IMR-90 (cell line): ENCODE data around the gene ACAN. TPM values are rescaled to one million over a fixed set of nuclear protein-coding genes. Genes with fewer than 3 reads are reported as not detected.

Experiments used
- ATAC-seq: fragments of 200-7000 bp; cut with Tn5 transposase; 2 replicates; pipeline ENCODE4 v1.9.1; 2020; ENCODE audit warnings: low read depth, mild to moderate bottlenecking, moderate library complexity
- BruUV-seq: library from RNA; stranded (reverse); fragments of 400-500 nt; replicated peaks from 2 replicates; lab custom pipeline; 2021; lab: Mats Ljungman, UMichigan
- CTCF ChIA-PET: fragments of 300-600 bp; formaldehyde crosslinking; extraction: SDS; loops from one replicate; lab custom pipeline; 2021; ENCODE audit warnings: antibody characterized with exemption; lab: Yijun Ruan, JAX
- POLR2A ChIA-PET: fragments of 300-600 bp; sonication (Branson Sonifier 250); formaldehyde crosslinking; loops from one replicate; lab custom pipeline; 2022; ENCODE audit warnings: antibody characterized with exemption; ENCODE audit not compliant: unreplicated experiment; lab: Charles Lee
- DNase-seq: peaks from one replicate; pipeline ENCODE4 v3.0.0; 2013
- H2AFZ ChIP-seq: replicated peaks from 2 replicates; pipeline ENCODE3; 2013; ENCODE audit warnings: low read length, mild to moderate bottlenecking; ENCODE audit not compliant: poor library complexity
- H2AK5ac ChIP-seq: 2 replicates; pipeline ENCODE4 v1.6.1; 2013; ENCODE audit warnings: low read depth, low read length, inconsistent platforms
- H2AK9ac ChIP-seq: replicated peaks from 2 replicates; pipeline ENCODE3; 2013; ENCODE audit warnings: mild to moderate bottlenecking, low read depth, low read length, moderate library complexity; ENCODE audit not compliant: poor library complexity
- H2BK120ac ChIP-seq: 2 replicates; pipeline ENCODE4 v1.6.1; 2013; ENCODE audit warnings: low read depth, low read length, inconsistent platforms
- H2BK15ac ChIP-seq: 3 replicates; pipeline ENCODE4 v1.6.1; 2013; ENCODE audit warnings: low read depth, low read length, inconsistent platforms
- H2BK20ac ChIP-seq: 2 replicates; pipeline ENCODE4 v1.6.1; 2013; ENCODE audit warnings: low read depth, mild to moderate bottlenecking, inconsistent platforms, low read length, moderate library complexity
- H2BK5ac ChIP-seq: 2 replicates; pipeline ENCODE4 v1.6.1; 2013; ENCODE audit warnings: mild to moderate bottlenecking, low read depth, low read length, inconsistent platforms; ENCODE audit not compliant: poor library complexity, severe bottlenecking
- H3K14ac ChIP-seq: replicated peaks from 2 replicates; pipeline ENCODE4 v1.6.1; 2013; ENCODE audit warnings: low read depth, low read length, inconsistent platforms
- H3K18ac ChIP-seq: 2 replicates; pipeline ENCODE4 v1.6.1; 2013; ENCODE audit warnings: low read depth, low read length, control low read depth
- H3K23ac ChIP-seq: 2 replicates; pipeline ENCODE4 v1.6.1; 2013; ENCODE audit warnings: low read depth, low read length, inconsistent platforms
- H3K27ac ChIP-seq: 2 replicates; pipeline ENCODE4 v1.5.1; 2013; ENCODE audit warnings: mild to moderate bottlenecking, control low read depth, low read length; ENCODE audit not compliant: insufficient read depth
- H3K27me3 ChIP-seq: 2 replicates; pipeline ENCODE4 v1.6.1; 2013; ENCODE audit warnings: low read length; ENCODE audit not compliant: control insufficient read depth, insufficient read depth
- H3K36me3 ChIP-seq: 2 replicates; pipeline ENCODE4 v1.6.1; 2013; ENCODE audit warnings: low read length, mixed read lengths; ENCODE audit not compliant: control insufficient read depth, insufficient read depth
- H3K4ac ChIP-seq: 2 replicates; pipeline ENCODE4 v1.6.1; 2013; ENCODE audit warnings: low read depth, low read length, inconsistent platforms
- H3K4me1 ChIP-seq: 2 replicates; pipeline ENCODE4 v1.6.1; 2013; ENCODE audit warnings: low read length, mixed read lengths; ENCODE audit not compliant: control insufficient read depth, insufficient read depth
- H3K4me2 ChIP-seq: 2 replicates; pipeline ENCODE4 v1.6.1; 2013; ENCODE audit warnings: low read depth, mild to moderate bottlenecking, control low read depth, low read length, moderate library complexity
- H3K4me3 ChIP-seq: 2 replicates; pipeline ENCODE4 v1.5.1; 2013; ENCODE audit warnings: low read depth, mild to moderate bottlenecking, control low read depth, low read length, moderate library complexity; ENCODE audit not compliant: insufficient read depth
- H3K56ac ChIP-seq: 2 replicates; pipeline ENCODE4 v1.6.1; 2013; ENCODE audit warnings: low read length, inconsistent platforms; ENCODE audit not compliant: insufficient read depth; ENCODE audit errors: extremely low read depth
- H3K79me1 ChIP-seq, 2 experiments: 2 replicates each; pipeline ENCODE4 v1.6.1; 2013; ENCODE audit warnings: low read length in 2 of 2, inconsistent platforms in 1 of 2, low read depth in 1 of 2
- H3K9ac ChIP-seq: 2 replicates; pipeline ENCODE4 v1.6.1; 2013; ENCODE audit warnings: low read depth, low read length, control low read depth
- H3K9me1 ChIP-seq: 2 replicates; pipeline ENCODE4 v1.6.1; 2013; ENCODE audit warnings: low read length, inconsistent platforms; ENCODE audit not compliant: insufficient read depth
- H3K9me3 ChIP-seq: 2 replicates; pipeline ENCODE4 v1.6.1; 2013; ENCODE audit warnings: low read length; ENCODE audit not compliant: control insufficient read depth, insufficient read depth
- H4K20me1 ChIP-seq: 2 replicates; pipeline ENCODE4 v1.6.1; 2013; ENCODE audit warnings: low read length, inconsistent platforms; ENCODE audit not compliant: insufficient read depth
- H4K5ac ChIP-seq: 2 replicates; pipeline ENCODE4 v1.6.1; 2013; ENCODE audit warnings: mild to moderate bottlenecking, low read depth, low read length, control low read depth
- H4K8ac ChIP-seq, 2 experiments: 2 replicates each; pipeline ENCODE4 v1.6.1; 2013; ENCODE audit warnings: low read depth in 2 of 2, low read length in 2 of 2, control low read depth in 1 of 2, inconsistent platforms in 1 of 2
- H4K91ac ChIP-seq: 2 replicates; pipeline ENCODE4 v1.6.1; 2013; ENCODE audit warnings: low read depth, low read length, inconsistent platforms; ENCODE audit not compliant: insufficient read depth
- CHD1 ChIP-seq: IDR thresholded peaks from 2 replicates; pipeline ENCODE4 v1.6.1; 2012; ENCODE audit warnings: low read depth, low read length, improper control_type of control experiment
- CTCF ChIP-seq: conservative IDR thresholded peaks from 2 replicates; pipeline ENCODE4 v1.5.1; 2012; ENCODE audit warnings: mild to moderate bottlenecking, low read depth, low read length, improper control_type of control experiment
- MAZ ChIP-seq: IDR thresholded peaks from 2 replicates; pipeline ENCODE4 v1.6.1; 2012; ENCODE audit warnings: low read depth, mild to moderate bottlenecking, low read length, improper control_type of control experiment, moderate library complexity, borderline replicate concordance
- MXI1 ChIP-seq: IDR thresholded peaks from 2 replicates; pipeline ENCODE4 v1.6.1; 2012; ENCODE audit warnings: low read depth, mild to moderate bottlenecking, low read length, moderate library complexity, borderline replicate concordance
- POLR2A ChIP-seq: IDR thresholded peaks from 2 replicates; pipeline ENCODE4 v1.6.1; 2012; ENCODE audit warnings: mild to moderate bottlenecking, low read depth, low read length
- RAD21 ChIP-seq: IDR thresholded peaks from 2 replicates; pipeline ENCODE4 v1.6.1; 2012; ENCODE audit warnings: low read length, improper control_type of control experiment
- USF2 ChIP-seq: fragments of 150-350 bp; IDR thresholded peaks from 2 replicates; pipeline ENCODE4 v1.6.1; 2017; ENCODE audit warnings: mild to moderate bottlenecking, antibody characterized with exemption, low read length, low read depth
- WGBS, 2 experiments: methylation state at CpG; one replicate each; pipeline versions ENCODE4 v1.1.5 to v1.1.7; 2013; ENCODE audit warnings: missing lambda C conversion rate in 2 of 2; ENCODE audit not compliant: insufficient read length in 1 of 2; ENCODE audit errors: extremely low coverage in 2 of 2; 5-methylcytosine and 5-hydroxymethylcytosine counted together
- dilution Hi-C: fragments of 300-500 bp; cut with HindIII; formaldehyde crosslinking; loops from one replicate; pipeline ENCODE4 v1.14.3; 2018; ENCODE audit warnings: low sequenced_read_pairs; ENCODE audit not compliant: unreplicated experiment
- in situ Hi-C: fragments of 300-500 bp; cut with MboI; formaldehyde crosslinking; loops from 3 replicates; pipeline ENCODE4 v1.14.3; 2019; ENCODE audit warnings: low sequenced_read_pairs, inconsistent platforms, mixed read lengths
- intact Hi-C: fragments of 100-400 bp; cut with micrococcal nuclease; formaldehyde crosslinking; loops from 2 replicates; pipeline ENCODE4 v1.10.0; 2022
- polyA plus RNA-seq, 3 experiments: library from polyadenylated mRNA; depleted of rRNA; stranded (reverse); fragments of >200 nt; gene quantifications; 2 replicates each; pipeline ENCODE4 v1.2.3, GENCODE V29; 2012; ENCODE audit warnings: low replicate concordance in 1 of 3
- total RNA-seq: library from RNA; depleted of rRNA; stranded (reverse); fragments of >200 nt; gene quantifications from 2 replicates; pipeline ENCODE4 v1.2.3, GENCODE V29; 2012

The ACAN gene
- total and polyA plus RNA-seq, 2 of the 4 experiments (the other 2 are of a cell fraction) = 0.54 to 0.96 TPM

- H3K4me3 ChIP-seq = peak within 1 kb of the TSS; percentile 97
- H2BK20ac ChIP-seq = peak within 1 kb of the TSS; percentile 61; the same call in 1 of the 2 replicates
- dilution Hi-C loops (loop anchor here (25.0 kb wide), 1 partner anchor 99 kb away; no protein-coding TSS in a partner anchor), in situ Hi-C loops (no loop called here), intact Hi-C loops (loop anchor here (1.0 kb wide), 1 partner anchor 89 kb away; no protein-coding TSS in a partner anchor)
- peak within 1 kb of the TSS; percentile 85 for H3K18ac ChIP-seq
- peak within 1 kb of the TSS; percentile 83 for H3K56ac ChIP-seq
- H2BK120ac ChIP-seq = peak within 1 kb of the TSS; percentile 83
- peak within 1 kb of the TSS; percentile 97; the same call in 1 of the 2 replicates for H2AK5ac ChIP-seq
- ChIA-PET POLR2A (interaction anchor here (0.6 to 0.7 kb wide), 2 partner anchors 152 to 422 kb away, joined by 3 to 6 read pairs; no protein-coding TSS in a partner anchor), CTCF (interaction anchor here (0.7 kb wide), 1 partner anchor 9 kb away, joined by 4 read pairs; no protein-coding TSS in a partner anchor)
- peak; percentile 88 for ATAC-seq
- H3K4ac ChIP-seq = peak within 1 kb of the TSS; percentile 96
- peak within 1 kb of the TSS; percentile 93 for H2AFZ ChIP-seq
- peak within 1 kb of the TSS; percentile 87 for H2BK5ac ChIP-seq
- peak within 1 kb of the TSS; percentile 98 for H3K4me2 ChIP-seq
- H4K8ac ChIP-seq = peak within 1 kb of the TSS; percentile 75 to 86
- H3K9me1 ChIP-seq = peaks cover 27% of the 10 kb centered on the region
- H3K9me3 ChIP-seq = no peaks in the 10 kb centered on the region
- H3K36me3 ChIP-seq = peaks cover 23% of the 10 kb centered on the region
- peak within 1 kb of the TSS; percentile 91 for H4K5ac ChIP-seq
- H3K4me1 ChIP-seq = peaks cover 27% of the 10 kb centered on the region
- H3K14ac ChIP-seq = peak within 1 kb of the TSS; percentile 89
- peak within 1 kb of the TSS; percentile 70 for H2AK9ac ChIP-seq
- peak; percentile 26; the same call in 1 of the 2 replicates for TF ChIP-seq CTCF
- TF ChIP-seq MAZ = peak; percentile 78; the same call in 1 of the 2 replicates
- 0 out of 2 replicates have a peak, but pooled peaks have one; percentile 36 for TF ChIP-seq MXI1
- TF ChIP-seq CHD1 = no peak; the same call in 1 of the 2 replicates
- no peak for TF ChIP-seq USF2
- peak; percentile 96 for TF ChIP-seq POLR2A
- 0 out of 2 replicates have a peak, but pooled peaks have one; percentile 7 for TF ChIP-seq RAD21
- H4K20me1 ChIP-seq = peaks cover 40% of the 10 kb centered on the region
- peak within 1 kb of the TSS; percentile 79 for H3K23ac ChIP-seq
- 0% methylated on average over 26 of the region's 67 CpGs; no CpG with 5 or more reads in 1 of the 2 experiments for WGBS, 2 experiments
- peak; percentile 72 for DNase-seq
- H3K27me3 ChIP-seq = no peaks in the 10 kb centered on the region
- H2BK15ac ChIP-seq = peak within 1 kb of the TSS; percentile 72; the same call in 2 of the 3 replicates
- H4K91ac ChIP-seq = peak within 1 kb of the TSS; percentile 94
- peak within 1 kb of the TSS; percentile 83 for H3K27ac ChIP-seq
- BruUV-seq = no TSS peak
- H3K9ac ChIP-seq = peak within 1 kb of the TSS; percentile 94
- H3K79me1 ChIP-seq = peaks cover 18 to 44% of the 10 kb centered on the region in 2 experiments; a peak in 3 of 4 replicates
Observed at GRCh38 chr15:88913017-88913849, 110.0 kb downstream of the ACAN start, which contains the start of gene MFGE8. MFGE8 (minus strand) TSS chr15:88913379; CDS start chr15:88913319, 60 bp downstream.
